Activated CD8-positive, alpha-beta memory T cell treated with anti-CD3 and anti-CD28 coated beads for 36 hours (primary cell): ENCODE data around the gene CAMK4. TPM values are rescaled to one million over a fixed set of nuclear protein-coding genes. Genes with fewer than 3 reads are reported as not detected.
"Not testable (repeated sequence)": the region's sequence is repeated elsewhere in the genome, so short reads cannot be mapped to it uniquely, and the experiment has no call there.

ENCODE experiments used
- CTCF ChIA-PET: fragments of 350-600 bp; sonication (Branson Sonifier 250); formaldehyde crosslinking; loops from one replicate; lab custom pipeline; 2021; ENCODE audit warnings: antibody characterized with exemption; lab: Charles Lee
- POLR2A ChIA-PET: fragments of 350-600 bp; sonication (Branson Sonifier 250); formaldehyde crosslinking; loops from one replicate; lab custom pipeline; 2021; ENCODE audit warnings: antibody characterized with exemption; lab: Charles Lee
- total RNA-seq, 2 experiments: library from RNA; stranded (reverse); gene quantifications; one replicate each; pipeline ENCODE4 v1.2.3, GENCODE V29; 2021

CAMK4 gene
- total RNA-seq, 2 experiments from 2014 or later = 51.8 to 57.4 TPM

- POLR2A ChIA-PET = interaction anchor here (0.7 kb wide), 2 partner anchors 11 to 58 kb away, joined by 6 to 8 read pairs; no protein-coding TSS in a partner anchor
- CTCF ChIA-PET = interaction anchor here (0.7 kb wide), 1 partner anchor 1177 kb away, joined by 3 read pairs; no protein-coding TSS in a partner anchor
Measured at GRCh38 chr5:111337133-111337532, 112.9 kb downstream of the CAMK4 start.

- ChIA-PET CTCF (interaction anchor here (0.8 kb wide), 1 partner anchor 9 kb away, joined by 3 read pairs; no protein-coding TSS in a partner anchor), POLR2A (no interaction called here)
Measured at GRCh38 chr5:111337688-111338087, 113.5 kb downstream of the CAMK4 start.

- ChIA-PET POLR2A (no interaction called here), CTCF (no interaction called here)
Measured at GRCh38 chr5:111345731-111346130, 121.5 kb downstream of the CAMK4 start.

- POLR2A ChIA-PET = no interaction called here
Measured at GRCh38 chr5:111347021-111347420, 122.8 kb downstream of the CAMK4 start.

GRCh38 chr5:111348661-111349329 is 124.6 kb downstream of the CAMK4 start:
- POLR2A ChIA-PET = interaction anchor here (0.6 kb wide), 1 partner anchor 12 kb away, joined by 8 read pairs; no protein-coding TSS in a partner anchor
- CTCF ChIA-PET = interaction anchor here (1.1 kb wide), 1 partner anchor 183 kb away, joined by 3 read pairs; no protein-coding TSS in a partner anchor

More at GRCh38 chr5:111347021-111347420, 122.8 kb downstream of the CAMK4 start:
- CTCF ChIA-PET = interaction anchor here (1.1 kb wide), 1 partner anchor 9 kb away, joined by 3 read pairs; no protein-coding TSS in a partner anchor

- ChIA-PET POLR2A (no interaction called here), CTCF (no interaction called here)
Measured at GRCh38 chr5:111349429-111349828, 125.2 kb downstream of the CAMK4 start.

GRCh38 chr5:111353035-111353434 is 128.9 kb downstream of the CAMK4 start:
- CTCF ChIA-PET = no interaction called here

GRCh38 chr5:111358726-111359125 is 134.5 kb downstream of the CAMK4 start:
- CTCF ChIA-PET, POLR2A ChIA-PET: not testable (repeated sequence)

More at GRCh38 chr5:111353035-111353434, 128.9 kb downstream of the CAMK4 start:
- POLR2A ChIA-PET = no interaction called here

GRCh38 chr5:111360173-111360572 is 136.0 kb downstream of the CAMK4 start:
- CTCF ChIA-PET = no interaction called here

GRCh38 chr5:111364992-111365391 is 140.8 kb downstream of the CAMK4 start:
- POLR2A ChIA-PET = interaction anchor here (0.7 kb wide), 1 partner anchor 163 kb away, joined by 3 read pairs; no protein-coding TSS in a partner anchor
- CTCF ChIA-PET = no interaction called here

More at GRCh38 chr5:111360173-111360572, 136.0 kb downstream of the CAMK4 start:
- POLR2A ChIA-PET = no interaction called here

GRCh38 chr5:111366388-111366787 is 142.2 kb downstream of the CAMK4 start:
- POLR2A ChIA-PET = no interaction called here
- CTCF ChIA-PET = no interaction called here

- ChIA-PET CTCF (no interaction called here), POLR2A (no interaction called here)
Measured at GRCh38 chr5:111367115-111367514, 142.9 kb downstream of the CAMK4 start.

GRCh38 chr5:111372799-111373198 is 148.6 kb downstream of the CAMK4 start:
- ChIA-PET POLR2A (no interaction called here), CTCF (no interaction called here)

GRCh38 chr5:111374380-111374779 is 150.2 kb downstream of the CAMK4 start:
- CTCF ChIA-PET = no interaction called here

GRCh38 chr5:111375645-111376044 is 151.5 kb downstream of the CAMK4 start:
- ChIA-PET CTCF (no interaction called here), POLR2A (interaction anchor here (0.6 kb wide), 1 partner anchor 1526 kb away, joined by 6 read pairs; no protein-coding TSS in a partner anchor)

More at GRCh38 chr5:111374380-111374779, 150.2 kb downstream of the CAMK4 start:
- POLR2A ChIA-PET = no interaction called here

- POLR2A ChIA-PET = no interaction called here
Measured at GRCh38 chr5:111377306-111377705, 153.1 kb downstream of the CAMK4 start.

GRCh38 chr5:111379391-111379816 is 155.2 kb downstream of the CAMK4 start:
- ChIA-PET POLR2A (no interaction called here), CTCF (no interaction called here)

More at GRCh38 chr5:111377306-111377705, 153.1 kb downstream of the CAMK4 start:
- CTCF ChIA-PET = no interaction called here

- CTCF ChIA-PET = no interaction called here
- POLR2A ChIA-PET = no interaction called here
Measured at GRCh38 chr5:111383288-111383970, 159.2 kb downstream of the CAMK4 start.

- ChIA-PET CTCF (no interaction called here), POLR2A (no interaction called here)
Measured at GRCh38 chr5:111384220-111384619, 160.0 kb downstream of the CAMK4 start.

- ChIA-PET CTCF (no interaction called here), POLR2A (no interaction called here)
Measured at GRCh38 chr5:111385051-111385450, 160.9 kb downstream of the CAMK4 start.
